NCI-H345 treated with DMSO at 0.1 percent for 48 hours (cell line): ENCODE results near the gene MPPE1.
"Not testable (repeated sequence)": the region's sequence is repeated elsewhere in the genome, so short reads cannot be mapped to it uniquely, and the experiment has no call there.

ENCODE experiments used
- DNase-seq: peaks from one replicate; lab custom pipeline; 2025; ENCODE audit not compliant: unreplicated experiment; lab: John Stamatoyannopoulos, UW

The MPPE1 gene

DNA sequence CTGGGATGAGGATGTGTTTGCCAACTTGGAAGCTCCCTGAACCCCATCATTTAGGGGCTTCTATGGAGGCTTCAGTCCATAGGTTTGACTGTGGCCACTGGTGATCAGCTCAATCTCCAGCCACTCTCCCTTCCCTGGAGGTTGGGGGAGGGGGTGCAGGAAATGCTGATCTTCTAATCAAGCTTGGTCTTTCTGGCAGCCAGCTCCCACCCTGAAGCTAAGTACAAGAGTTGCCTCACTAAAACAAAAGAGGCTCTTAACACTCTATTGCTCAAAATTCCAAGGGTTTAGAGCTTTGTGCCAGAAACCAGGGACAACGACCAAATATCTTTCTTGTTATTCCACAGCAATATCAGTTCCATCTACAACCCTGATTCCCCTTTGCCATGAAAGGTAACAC, 19.4 kb upstream of the MPPE1 start:
- DNase-seq, result no peak

DNA sequence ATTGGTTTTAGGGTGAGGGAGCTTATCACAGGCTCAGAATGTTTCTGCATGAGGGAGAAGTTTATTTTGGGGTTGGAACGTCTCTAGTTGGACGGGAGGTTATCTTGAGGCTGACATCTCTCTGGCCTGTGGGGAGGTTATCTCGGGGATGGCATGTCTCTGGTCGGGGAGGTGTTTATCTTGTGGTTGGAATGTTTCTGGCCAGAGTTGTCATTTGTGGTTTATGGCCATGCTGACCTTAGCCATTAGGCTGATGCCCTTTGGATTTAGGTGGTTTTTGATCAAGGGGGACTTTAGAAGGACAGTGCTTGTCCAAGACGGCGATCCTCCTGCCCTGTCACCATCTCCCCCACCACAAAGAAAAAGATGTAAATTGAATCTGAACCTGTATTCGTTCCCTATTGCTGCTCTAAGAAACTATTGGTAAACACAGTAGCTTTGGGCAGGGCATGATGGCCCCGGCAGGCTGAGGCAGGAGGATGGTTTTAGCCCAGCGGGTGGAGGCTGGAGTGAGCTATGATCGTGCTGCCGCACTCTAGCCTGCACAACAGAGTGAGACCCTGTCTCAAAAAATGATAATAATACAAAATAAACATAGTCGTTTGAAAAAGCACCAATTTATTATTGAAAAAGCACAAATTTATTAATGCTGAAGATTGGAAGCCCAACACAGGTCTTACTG, 17.8 kb upstream of the MPPE1 start:
- DNase-seq, result no peak

DNA sequence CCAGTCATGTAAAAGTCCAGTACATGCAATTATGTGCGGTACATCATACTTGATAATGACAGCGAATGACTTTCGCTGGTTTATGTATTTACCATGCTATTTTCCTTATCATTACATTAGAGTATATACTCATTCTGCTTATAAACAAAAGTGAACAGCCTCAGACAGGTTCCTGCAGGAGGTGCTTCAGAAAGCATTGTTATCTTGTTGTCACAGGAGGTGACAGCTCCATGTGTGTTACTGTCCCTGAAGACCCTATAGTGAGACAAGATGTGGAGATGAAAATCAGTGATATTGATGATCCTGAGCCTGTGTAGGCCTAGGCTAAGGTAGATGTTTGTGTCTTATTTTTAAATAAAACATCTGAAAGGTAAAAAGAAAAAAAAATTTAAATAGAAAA, 15.3 kb upstream of the MPPE1 start:
- no peak for DNase-seq

DNA sequence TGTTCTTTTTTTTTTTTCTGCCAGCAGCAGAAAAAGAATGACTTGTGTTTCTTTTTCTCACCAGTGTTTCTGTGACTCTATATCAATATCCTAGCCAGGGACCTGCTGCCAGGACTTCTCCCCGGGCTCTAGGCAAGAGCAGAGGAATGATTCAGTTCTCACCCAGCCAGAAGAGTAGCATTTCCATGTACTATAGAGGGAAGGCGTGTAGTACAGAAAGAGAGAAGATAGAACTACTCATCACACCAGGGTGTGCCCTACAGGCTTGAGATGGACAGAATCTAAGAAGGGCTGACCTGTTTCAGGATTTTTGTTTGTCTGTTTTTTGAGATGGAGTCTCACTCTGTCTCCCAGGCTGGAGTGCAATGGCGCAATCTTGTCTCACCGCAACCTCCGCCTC, 11.4 kb upstream of the MPPE1 start:
- DNase-seq, result not testable (repeated sequence)

DNA sequence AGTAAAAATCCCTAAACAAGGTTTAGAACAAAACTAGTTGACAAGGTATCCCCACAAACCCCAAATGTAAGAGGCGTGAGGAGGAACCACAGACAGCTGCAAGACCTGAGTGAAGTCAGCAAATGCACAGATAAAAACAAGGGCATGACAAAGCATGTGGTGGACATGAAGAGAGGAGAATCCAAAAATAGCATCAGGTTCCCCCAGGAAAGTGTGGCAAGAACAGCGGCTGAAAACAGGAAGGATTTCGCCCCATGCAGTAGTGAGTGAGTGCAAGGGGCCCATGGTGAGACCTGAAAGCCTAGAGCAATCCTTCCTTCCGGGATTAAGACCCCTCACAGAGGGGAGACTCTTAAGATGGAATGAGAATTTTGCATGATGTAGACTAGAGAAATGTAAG, 8.8 kb upstream of the MPPE1 start:
- DNase-seq, result not testable (repeated sequence)

DNA sequence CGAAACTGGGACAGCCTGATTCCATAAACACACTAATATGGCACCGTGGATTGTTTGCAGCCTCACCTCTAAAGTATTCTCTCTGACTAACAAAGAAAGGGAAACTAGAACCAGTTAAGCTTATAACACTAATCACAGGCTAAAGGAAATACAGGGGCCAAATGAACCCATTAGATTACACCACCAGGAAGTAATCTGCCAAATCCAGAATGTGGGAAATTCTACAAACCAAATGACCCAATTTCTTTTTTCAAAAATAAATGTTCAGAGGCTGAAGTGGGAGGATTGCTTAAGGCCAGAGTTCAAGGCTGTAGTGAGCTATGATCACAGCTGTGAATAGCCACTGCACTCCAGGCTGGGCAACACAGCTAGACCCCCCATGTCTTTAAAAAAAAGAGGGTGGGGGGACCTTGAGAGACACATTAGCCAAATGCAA, 1.5 kb upstream of the MPPE1 start:
- DNase-seq, result no peak

DNA sequence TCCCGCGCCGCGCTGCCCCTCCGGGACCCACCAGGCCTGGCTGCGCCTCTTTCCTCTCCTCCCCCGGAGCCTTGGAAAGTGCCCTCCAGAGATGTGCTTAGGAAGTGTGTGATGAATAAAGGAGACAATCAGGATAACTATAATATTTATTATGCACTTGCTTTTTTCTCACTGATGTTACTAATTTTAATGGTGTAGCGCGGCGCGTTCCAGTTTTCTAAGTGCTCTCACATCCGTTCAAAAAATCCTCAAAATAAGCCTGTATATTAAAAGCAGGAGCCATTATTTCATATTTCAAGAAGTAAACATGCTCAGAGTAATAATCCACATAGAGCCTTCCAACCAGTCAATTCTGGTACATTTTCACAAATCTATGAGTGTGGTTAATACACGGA, 941 bp upstream of the MPPE1 start:
- no peak for DNase-seq

DNA sequence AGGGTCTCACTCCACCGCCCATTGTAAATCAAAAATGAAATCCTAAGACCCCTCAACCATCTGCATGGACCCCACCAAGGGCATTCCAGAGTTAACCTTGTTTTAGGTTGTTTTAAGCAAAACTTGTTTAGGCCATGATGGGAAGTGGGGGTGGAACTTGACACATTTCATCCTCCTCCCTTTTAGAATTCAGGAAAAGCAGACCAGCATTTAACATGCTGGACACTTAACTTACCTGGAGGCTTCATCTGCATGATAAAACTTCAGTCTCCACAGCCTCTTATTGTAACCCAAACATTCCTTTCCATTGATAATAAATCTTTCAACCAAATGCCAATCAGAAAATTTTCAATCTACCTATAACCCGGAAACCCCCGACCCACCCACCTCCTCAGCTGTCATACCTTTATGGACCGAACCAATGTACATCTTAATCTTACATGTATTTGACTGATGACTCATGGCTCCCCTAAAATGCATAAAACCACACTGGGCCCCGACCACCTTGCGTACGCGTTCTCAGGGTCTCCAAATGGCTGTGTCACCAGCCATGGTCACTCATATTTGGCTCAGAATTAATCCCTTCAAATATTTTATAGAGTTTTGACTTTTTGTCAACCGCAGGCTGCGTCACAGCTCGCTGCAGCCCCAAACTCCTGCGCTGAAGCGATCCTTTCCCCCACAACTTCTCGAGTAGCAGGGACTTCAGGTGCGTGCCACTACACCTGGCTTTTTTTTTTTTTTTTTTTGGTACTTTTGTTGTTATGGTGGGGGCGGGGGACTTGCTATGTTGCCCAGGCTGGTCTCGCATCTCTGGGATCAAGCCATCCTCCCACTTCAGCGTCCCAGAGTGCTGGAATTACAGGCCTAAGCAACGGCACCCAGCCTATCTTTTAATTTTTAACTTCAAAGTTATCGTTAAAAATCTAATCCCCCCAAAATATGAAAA, 917 bp downstream of the MPPE1 start:
- DNase-seq, result no peak

DNA sequence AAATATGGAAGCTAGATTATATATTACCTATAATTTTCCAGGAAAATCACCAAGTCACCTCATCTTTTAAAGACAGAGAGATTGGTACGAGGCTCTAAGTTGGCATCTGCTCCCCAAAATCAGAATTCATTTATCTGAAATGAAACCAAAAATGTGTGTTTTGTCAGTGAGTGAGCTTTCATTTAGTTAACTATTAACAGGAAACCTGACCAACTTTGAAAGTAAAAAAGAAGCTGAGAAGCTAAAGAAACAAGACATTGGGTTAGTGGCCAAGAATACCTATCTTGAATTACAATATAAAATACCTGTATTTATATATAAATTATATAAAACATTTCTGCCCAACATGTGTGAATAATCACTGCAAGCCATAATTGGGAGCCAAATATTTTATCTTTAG, 1.9 kb downstream of the MPPE1 start:
- DNase-seq, result no peak

DNA sequence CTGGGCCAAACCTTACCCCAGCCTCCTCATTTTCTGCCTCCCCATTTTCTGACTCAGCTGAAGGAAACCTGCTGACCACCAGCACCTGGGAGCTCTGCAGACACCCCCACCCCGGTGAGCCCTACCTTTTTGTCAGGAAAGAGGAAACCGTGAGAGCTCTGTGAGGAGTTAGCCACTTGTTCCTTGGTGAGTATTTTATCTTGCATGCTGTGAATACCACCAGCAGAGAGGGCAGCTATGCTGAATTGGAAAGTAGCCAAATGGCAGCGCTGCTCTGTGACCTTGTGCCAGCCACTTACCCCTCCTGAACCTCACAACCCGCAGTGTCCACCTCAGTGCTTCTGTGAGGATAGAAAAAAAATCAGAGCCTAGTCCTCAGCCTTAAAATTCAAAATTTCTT, 2.5 kb downstream of the MPPE1 start:
- DNase-seq, result no peak

DNA sequence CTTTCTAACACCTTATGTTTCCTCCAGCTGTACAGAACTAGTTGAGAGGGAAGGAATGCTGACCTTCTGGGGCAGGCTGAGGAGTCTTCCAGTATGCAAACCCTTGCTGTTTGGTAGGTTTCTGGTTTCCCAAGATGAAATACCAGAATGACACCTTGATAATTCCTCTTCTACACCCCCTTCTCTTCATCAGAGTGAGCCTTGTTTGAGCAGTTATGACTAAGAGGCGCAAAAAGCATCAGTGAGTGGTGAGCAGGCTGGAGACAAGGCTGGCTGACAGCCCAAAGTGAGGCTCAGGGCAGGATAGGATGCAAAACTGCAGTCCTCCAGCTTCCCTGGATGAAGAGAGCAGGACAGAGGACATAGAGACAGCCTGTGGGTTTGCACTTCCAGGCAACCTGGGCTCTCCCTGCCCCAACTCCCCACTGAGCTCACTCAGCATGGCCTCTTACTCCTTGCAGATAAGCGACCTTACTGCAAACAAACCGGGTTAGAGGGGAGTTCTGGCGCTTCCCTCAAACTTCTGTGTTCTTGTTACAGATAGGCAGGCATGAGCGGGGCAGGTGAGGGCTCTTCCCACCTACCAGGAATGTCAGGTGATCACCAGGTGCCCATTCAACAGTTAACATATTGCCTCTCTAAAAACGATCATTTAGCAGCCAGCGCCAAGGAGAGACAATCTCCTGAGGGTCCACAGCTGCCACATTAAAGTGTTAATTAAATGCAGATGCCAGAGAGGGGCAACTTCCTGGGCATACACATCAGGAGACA, 5.4 kb downstream of the MPPE1 start:
- no peak for DNase-seq

DNA sequence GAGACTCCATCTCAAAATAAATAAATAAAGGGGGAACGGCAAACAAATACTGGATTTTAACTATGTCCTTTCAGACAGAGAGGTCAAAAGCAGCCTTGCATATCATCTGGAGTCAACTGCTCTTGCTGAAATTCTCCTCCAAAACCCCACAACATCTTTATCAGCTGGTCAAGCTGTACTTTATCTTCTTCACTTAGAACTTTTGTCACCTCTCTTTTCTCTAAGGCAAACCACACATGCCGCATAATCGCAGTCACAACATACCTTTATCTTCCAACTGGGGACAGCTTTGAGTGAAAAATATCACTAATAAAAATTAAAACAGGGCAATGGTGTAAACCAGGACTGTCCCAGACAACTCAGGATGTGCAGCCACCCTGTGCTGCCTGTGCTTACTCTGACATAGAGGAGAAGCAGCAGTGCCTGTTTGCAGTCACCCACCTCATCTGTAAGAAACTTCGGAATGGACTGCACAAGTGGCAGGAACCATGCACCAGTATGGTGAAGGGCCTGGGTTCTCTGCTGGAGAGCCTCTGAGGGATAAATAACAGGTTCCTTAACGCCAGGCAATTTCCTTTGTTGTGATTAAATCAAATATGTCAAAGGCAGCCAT, 6.2 kb downstream of the MPPE1 start:
- DNase-seq, result no peak

DNA sequence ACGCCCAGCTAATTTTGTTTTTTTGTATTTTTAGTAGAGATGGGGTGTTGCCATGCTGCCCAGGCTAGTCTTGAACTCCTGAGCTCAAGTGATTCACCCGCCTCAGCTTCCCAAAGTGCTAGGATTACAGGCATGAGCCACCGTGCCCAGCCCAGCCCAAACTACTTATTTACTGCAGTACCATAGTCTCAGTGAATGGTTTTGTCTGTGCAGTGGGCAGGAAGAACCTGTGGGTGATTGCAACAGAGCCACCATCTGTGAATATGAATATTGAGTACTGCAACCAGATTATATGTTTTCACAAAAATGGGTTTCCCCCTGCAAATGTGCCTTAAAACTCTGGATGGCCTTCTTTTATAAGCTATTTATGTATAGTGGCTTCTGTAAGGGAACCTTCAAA, 9.1 kb downstream of the MPPE1 start:
- no peak for DNase-seq

DNA sequence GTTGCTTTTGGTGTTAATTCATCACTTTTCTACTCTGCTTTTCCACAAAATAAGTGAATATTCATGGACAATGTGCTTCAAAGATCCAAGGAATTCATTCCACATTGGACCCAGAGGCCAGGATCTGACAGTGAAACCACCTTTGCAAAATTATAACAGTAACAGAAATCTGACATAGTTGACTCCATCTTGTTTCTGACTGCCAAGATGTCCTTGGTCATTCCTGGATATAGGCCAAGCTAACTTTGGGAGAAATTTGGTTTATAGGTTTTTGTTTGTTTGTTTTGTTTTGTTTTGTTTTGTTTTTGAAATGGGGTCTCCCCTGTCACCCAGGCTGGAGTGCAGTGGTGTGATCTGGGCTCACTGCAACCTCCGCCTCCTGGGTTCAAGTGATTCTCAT, 10.3 kb downstream of the MPPE1 start:
- DNase-seq, result no peak

DNA sequence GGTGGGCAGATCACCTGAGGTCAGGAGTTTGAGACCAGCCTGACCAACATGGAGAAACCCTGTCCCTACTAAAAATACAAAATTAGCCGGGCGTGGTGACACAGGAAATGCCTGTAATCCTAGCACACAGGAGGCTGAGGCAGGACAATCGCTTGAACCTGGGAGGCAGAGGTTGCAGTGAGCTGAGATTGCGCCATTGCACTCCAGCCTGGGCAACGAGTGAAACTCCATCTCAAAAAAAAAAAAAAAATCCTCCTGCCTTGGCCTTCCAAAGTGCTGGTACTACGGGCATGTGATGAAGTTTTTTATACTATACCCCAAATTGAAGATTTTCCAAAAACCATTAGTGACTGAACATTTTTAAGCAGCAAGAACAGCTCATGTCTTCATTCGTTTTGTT, 15.7 kb downstream of the MPPE1 start:
- DNase-seq, result not testable (repeated sequence)

DNA sequence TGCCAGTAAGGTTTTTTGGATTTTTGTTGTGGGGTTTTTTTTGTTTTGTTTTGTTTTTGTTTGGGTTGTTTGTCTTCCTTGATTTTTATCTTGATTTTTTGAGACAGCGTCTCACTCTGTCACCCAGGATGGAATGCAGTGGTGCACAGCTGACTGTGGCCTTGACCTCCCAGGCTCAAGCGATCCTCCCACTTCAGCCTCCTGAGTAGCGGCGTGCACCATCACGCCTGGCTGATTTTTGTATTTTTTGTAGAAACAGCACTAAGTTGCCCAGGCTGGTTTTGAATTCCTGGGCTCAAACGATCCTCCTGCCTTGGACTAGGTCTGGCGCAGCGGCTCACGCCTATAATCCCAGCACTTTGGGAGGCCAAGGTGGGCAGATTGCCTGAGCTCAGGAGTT, 16.4 kb downstream of the MPPE1 start:
- no peak for DNase-seq

DNA sequence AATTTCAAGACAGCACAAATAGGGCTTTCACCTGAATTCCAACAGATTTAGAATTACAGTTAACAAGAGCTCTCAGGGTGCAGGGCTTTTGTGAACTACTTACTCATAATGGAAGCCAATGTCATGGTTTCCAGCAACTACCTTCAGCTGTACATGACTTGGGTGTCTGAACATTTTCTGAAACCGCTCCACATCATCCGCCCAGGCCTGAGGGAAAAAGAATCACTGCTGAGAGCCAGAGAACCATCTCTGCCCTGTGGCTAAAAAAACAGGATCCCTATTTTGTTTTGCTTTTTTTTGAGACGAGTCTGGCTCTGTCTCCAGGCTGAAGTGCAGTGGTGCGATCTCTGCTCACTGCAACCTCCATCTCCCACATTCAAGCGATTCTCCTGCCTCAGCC, 18.8 kb downstream of the MPPE1 start:
- DNase-seq, result no peak

DNA sequence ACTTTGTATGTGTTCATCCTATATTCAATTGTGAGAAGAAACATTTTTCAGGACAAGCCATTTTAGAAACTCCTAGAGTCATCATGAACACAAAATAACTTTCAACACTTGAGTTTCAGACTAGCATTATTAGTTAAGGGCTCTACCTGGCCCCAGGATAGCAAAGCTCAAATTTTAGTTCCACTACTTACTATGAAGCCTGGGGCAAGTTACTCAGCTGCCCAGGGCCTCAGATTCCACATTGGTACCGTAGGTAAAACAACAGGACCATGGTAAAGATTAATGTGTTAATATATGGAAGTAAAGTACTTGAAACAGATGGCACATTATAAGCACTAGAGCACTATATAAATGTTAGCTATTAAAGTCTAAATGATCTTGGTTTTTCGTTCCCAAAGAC, 19.4 kb downstream of the MPPE1 start:
- no peak for DNase-seq

DNA sequence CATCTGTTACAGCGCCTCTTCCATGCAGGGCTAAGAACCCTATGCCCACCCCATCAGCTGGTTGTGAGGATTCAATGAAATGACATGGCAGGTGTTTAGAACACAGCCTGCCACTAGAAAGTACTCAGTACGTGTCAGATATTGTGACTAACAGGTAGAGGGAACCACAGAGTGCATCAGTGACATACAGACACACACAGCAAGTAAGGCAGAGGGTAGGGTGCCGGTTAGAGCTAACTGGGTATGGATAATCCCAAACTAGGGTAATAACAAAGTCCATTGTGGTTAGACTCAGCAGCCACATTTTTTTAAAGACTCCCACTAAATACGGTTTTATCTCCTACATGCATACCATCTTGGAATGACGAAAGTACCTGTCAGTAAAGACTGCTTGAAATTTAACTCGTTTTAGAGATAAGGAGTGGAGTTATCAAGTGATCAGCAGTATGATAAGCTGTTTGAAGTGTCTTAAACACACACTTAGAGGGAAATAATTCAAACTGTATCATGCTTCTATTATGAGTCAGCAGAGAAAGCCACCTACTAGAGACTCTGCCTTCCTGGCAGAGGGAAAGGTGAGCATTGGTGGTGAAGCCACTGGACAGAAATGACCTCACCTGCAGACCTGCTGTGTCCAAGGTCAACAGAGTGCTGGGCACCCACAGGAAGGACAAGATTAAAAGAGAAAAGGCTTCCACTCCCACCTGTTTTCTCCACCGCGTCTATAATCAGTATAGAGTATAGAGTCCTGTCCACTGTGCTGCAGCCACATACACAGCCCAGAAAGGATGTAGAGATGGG, 20.6 kb downstream of the MPPE1 start:
- no peak for DNase-seq

DNA sequence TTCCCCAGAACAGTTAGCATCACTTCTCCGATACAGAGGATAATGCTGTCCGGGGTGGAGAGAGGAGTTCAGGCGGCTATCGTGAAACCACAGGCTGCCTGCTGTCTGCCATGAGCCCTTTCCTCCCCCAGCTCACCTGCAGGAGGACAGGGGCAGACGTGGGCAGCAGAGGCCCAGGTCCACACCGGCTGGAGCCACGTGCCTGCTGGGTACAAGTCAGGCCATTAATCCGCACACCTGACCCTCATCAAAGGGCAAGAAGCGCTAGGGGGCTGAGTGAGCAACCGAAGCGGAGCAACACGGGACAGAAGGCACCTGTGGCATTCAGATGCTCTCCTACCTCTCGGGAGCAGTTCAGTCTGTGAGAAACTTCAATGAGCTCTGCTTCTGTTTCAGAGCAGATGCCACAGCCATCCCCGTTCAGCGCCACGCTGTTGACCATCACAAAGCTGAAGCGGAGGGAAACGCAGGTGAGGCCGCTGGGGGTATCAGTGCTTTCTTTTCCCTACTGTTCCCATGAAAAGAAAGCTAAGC, 21.5 kb downstream of the MPPE1 start:
- no peak for DNase-seq
